Measurements from ENCODE around the gene TBL1X.

The TBL1X gene

GRCh38 chrX:9638871-9639270, 174.0 kb downstream of the TBL1X start:
- no peak for DNase-seq

- DNase-seq: no peak
These were observed 177.6 kb downstream of the TBL1X start for GRCh38 chrX:9642270-9642995.

GRCh38 chrX:9643807-9644206, 178.9 kb downstream of the TBL1X start:
- no peak for DNase-seq

GRCh38 chrX:9644335-9644734, 179.5 kb downstream of the TBL1X start:
- peak; percentile 3 for DNase-seq

- no peak for DNase-seq
These were observed 181.8 kb downstream of the TBL1X start for GRCh38 chrX:9646471-9647224.

- DNase-seq: no peak
These were observed 182.6 kb downstream of the TBL1X start for GRCh38 chrX:9647431-9647830.

GRCh38 chrX:9650091-9650490, 185.2 kb downstream of the TBL1X start:
- no peak for DNase-seq

- no peak for DNase-seq
These were observed 186.9 kb downstream of the TBL1X start for GRCh38 chrX:9651737-9652136.

GRCh38 chrX:9654929-9655328, 190.1 kb downstream of the TBL1X start:
- DNase-seq: no peak

- DNase-seq: no peak
These were observed 191.4 kb downstream of the TBL1X start for GRCh38 chrX:9656277-9656676.

GRCh38 chrX:9656871-9657270, 192.0 kb downstream of the TBL1X start:
- no peak for DNase-seq

GRCh38 chrX:9657590-9658256, 192.9 kb downstream of the TBL1X start:
- DNase-seq: no peak

- no peak for DNase-seq
These were observed 193.6 kb downstream of the TBL1X start for GRCh38 chrX:9658409-9658808.

- DNase-seq: no peak
These were observed 194.8 kb downstream of the TBL1X start for GRCh38 chrX:9659571-9660195.

GRCh38 chrX:9662148-9662547, 197.3 kb downstream of the TBL1X start:
- DNase-seq: no peak

- DNase-seq: no peak
These were observed 198.4 kb downstream of the TBL1X start for GRCh38 chrX:9663216-9663615.

GRCh38 chrX:9664224-9664623, 199.4 kb downstream of the TBL1X start:
- DNase-seq: no peak

- DNase-seq: no peak
These were observed 200.3 kb downstream of the TBL1X start for GRCh38 chrX:9665113-9665512.

GRCh38 chrX:9668537-9668936, 203.7 kb downstream of the TBL1X start:
- no peak for DNase-seq

GRCh38 chrX:9670136-9670814, 205.4 kb downstream of the TBL1X start:
- DNase-seq: no peak

- DNase-seq: no peak
These were observed 207.1 kb downstream of the TBL1X start for GRCh38 chrX:9671998-9672397.

- no peak for DNase-seq
These were observed 211.4 kb downstream of the TBL1X start for GRCh38 chrX:9676306-9676705.

- DNase-seq: no peak
These were observed 211.9 kb downstream of the TBL1X start for GRCh38 chrX:9676738-9677097.

Data from stimulated activated naive CD4-positive, alpha-beta T cell treated with Interleukin-2 at 50 U/mL for 16 hours (primary cell).